AG10803 (cell line): Measurements from ENCODE around the gene PKD1L1.
A peak's percentile ranks its signal among the peaks of the same experiment; 100 is the strongest.

Experiments used
- DNase-seq: peaks from one replicate; pipeline ENCODE4 v3.0.0; 2010; ENCODE audit warnings: low read depth
- H3K4me3 ChIP-seq: 2 replicates; pipeline ENCODE4 v1.5.1; 2011; ENCODE audit warnings: mild to moderate bottlenecking, low read length, control low read depth
- TF ChIP-seq, protein P1 (sequence below): conservative IDR thresholded peaks from 2 replicates; pipeline ENCODE4 v1.5.1; 2011; ENCODE audit warnings: mild to moderate bottlenecking, low read length, control low read depth, inconsistent platforms

The PKD1L1 gene

DNA sequence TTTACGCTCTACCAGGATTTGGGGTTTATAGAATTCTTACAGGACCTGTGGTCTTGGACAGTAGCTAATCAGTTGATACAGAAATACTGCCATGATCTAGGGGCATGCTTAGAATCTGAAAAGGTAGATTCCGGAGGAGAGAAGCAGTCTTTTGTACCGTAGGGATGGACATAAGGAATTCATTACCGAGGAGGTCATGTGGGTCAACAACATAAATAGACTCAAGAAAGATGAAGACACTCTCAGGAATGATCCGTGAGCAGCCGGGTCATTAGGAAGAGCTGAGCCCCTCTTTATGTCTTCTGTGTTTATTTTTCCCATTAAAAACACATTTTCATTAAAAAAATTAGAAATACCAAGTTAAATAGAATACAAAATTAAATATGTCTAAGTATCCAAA lies 206.3 kb downstream of the PKD1L1 start:
- peak; percentile 19 for DNase-seq
- TF ChIP-seq, protein P1, sequence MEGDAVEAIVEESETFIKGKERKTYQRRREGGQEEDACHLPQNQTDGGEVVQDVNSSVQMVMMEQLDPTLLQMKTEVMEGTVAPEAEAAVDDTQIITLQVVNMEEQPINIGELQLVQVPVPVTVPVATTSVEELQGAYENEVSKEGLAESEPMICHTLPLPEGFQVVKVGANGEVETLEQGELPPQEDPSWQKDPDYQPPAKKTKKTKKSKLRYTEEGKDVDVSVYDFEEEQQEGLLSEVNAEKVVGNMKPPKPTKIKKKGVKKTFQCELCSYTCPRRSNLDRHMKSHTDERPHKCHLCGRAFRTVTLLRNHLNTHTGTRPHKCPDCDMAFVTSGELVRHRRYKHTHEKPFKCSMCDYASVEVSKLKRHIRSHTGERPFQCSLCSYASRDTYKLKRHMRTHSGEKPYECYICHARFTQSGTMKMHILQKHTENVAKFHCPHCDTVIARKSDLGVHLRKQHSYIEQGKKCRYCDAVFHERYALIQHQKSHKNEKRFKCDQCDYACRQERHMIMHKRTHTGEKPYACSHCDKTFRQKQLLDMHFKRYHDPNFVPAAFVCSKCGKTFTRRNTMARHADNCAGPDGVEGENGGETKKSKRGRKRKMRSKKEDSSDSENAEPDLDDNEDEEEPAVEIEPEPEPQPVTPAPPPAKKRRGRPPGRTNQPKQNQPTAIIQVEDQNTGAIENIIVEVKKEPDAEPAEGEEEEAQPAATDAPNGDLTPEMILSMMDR: no peak
- no peak overlapping the region for H3K4me3 ChIP-seq

DNA sequence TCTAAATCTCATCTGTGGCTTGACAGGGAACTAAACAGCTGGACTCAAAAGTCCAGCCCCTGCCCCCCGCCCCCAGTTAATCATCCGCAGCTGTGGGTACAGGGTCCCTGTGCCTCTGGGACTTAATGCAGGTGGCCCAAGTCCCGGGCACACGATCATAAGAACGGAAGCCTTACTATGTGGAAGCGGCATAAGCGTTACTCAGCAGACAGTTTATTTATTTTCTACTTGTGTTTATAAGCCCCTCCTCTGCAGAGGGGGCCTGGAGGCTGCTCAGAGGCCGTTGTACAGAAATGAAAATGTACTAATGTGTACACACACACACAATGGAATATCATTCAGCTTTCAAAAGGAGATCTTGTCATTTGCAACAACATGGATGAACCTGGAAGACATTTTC lies 208.4 kb downstream of the PKD1L1 start:
- DNase-seq: no peak
- no peak overlapping the region for H3K4me3 ChIP-seq
- TF ChIP-seq, protein P1: no peak

DNA sequence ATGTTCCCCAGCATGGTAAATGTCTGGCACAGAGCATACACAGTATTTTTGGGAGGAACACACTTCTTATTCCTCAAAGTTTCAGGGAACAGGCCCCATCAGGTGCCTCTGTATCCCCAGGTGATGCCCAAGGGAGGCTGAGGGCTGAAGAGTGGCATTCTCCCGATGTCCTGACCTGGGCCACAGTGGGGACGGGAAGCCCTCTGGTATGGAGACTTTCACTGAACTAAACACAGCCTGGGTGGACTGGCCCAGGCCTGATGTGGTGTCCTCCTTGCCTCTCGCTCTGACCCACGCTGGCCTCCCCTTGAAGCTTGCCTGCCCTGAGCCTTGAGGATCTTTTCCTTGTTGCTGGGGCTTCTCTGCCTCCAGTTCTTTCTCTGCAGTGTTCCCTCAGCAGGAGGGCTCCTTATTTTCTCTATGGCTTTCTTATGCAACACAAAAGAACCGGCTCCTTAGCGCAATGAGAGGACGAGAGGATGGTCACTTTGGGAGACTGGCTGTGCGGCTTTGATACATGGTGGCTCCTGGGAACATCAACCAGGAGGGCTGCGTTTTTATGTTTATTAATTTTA lies 208.9 kb downstream of the PKD1L1 start:
- H3K4me3 ChIP-seq: no peak overlapping the region
- DNase-seq: no peak
- TF ChIP-seq, protein P1: no peak

DNA sequence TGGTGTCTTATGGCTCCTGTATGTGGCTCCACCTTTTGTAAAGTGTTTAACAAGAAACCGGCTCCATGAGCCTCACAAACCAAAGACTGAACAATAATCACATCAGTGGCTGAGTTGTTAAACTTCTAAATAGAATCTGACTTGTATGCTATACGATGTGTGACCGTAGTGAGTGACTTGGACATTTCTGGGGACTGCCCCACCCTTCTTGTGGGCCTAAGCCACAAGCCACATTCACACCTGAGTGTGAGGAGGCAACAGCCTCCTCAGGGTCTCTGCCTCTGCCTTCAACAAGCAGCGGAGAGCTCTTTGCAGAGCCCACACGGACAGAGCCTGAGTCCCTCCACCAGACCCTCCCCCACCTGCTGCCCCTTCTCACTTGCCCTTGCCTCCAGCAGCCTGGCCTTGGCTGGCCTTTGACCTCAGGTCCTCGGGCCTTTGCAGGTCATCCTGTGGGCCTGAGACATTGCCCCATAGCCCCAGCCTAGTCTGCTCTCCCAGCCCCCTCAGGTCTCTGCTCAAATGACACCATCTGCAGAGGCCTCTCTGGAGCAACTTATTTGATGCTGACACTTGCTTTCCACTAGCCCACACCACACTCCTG lies 209.6 kb downstream of the PKD1L1 start:
- DNase-seq: no peak
- TF ChIP-seq, protein P1: no peak
- no peak overlapping the region for H3K4me3 ChIP-seq

DNA sequence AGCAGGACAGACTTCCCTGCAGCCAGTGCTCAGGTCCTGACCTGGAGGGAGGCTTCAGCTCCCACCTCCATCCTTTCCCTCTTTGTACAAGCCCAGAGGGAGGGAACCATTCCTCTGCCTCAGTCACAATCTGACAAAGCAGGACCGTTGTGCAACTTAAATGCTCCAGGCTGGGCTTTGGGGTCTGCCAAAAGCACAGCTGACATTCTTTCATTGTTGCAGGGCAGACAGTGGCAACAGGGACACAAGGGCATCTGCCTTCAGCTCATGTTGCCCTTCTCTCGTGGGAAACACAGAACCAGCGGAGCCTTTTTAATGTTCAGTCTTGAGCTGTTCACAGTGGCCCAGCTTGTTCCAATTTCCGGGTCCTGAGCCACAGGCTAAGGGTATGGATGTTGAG lies 210.7 kb downstream of the PKD1L1 start:
- no peak overlapping the region for H3K4me3 ChIP-seq
- no peak for DNase-seq
- TF ChIP-seq, protein P1: no peak

DNA sequence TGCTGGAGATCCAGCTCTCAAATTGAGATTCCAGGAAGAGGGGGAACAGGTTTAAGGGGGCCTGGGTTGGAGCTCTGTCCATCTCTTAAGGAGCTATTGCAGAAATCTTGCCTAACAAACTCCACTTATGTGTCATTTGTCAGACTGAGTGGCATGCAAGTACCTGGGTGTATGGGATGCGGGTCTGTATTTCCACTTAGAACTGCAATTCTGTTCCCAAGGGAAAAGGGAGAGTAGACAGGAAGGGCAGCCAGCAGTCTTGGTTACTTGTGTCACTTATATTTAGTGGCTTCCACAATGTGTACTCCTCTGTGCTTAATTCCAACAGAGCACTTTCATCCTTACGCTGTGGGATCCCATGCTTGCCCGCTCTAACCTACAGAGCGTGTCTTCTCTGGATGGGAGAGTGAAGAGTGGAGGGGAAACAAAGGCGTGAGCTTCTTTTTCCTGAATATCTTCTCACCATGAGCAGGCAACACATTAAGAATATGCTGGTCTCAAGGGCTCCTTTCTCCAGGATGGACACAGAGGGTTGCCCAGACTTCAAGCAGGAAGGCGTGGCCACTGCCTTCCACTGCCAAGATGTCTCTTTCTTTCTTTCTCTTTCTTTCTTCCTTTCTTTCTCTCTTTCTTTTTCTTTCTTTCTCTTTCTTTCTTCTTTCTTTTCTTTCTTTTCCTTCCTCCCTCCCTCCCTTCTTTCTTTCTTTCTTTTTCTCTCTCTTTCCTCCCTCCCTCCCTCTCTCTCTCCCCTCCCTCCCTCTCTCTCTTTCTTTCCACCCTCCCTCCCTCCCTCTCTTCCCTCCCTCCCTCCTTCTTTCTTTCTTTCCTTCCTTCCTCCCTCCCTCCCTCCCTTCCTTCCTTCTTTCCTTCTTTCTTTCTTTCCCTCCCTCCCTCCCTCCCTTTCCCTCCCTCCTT lies 212.6 kb downstream of the PKD1L1 start:
- no peak for DNase-seq
- TF ChIP-seq, protein P1: no peak
- no peak overlapping the region for H3K4me3 ChIP-seq
